Measurements from ENCODE around the gene VWA1.
"Not testable (repeated sequence)": the region's sequence is repeated elsewhere in the genome, so short reads cannot be mapped to it uniquely, and the experiment has no call there.

VWA1 gene

DNA sequence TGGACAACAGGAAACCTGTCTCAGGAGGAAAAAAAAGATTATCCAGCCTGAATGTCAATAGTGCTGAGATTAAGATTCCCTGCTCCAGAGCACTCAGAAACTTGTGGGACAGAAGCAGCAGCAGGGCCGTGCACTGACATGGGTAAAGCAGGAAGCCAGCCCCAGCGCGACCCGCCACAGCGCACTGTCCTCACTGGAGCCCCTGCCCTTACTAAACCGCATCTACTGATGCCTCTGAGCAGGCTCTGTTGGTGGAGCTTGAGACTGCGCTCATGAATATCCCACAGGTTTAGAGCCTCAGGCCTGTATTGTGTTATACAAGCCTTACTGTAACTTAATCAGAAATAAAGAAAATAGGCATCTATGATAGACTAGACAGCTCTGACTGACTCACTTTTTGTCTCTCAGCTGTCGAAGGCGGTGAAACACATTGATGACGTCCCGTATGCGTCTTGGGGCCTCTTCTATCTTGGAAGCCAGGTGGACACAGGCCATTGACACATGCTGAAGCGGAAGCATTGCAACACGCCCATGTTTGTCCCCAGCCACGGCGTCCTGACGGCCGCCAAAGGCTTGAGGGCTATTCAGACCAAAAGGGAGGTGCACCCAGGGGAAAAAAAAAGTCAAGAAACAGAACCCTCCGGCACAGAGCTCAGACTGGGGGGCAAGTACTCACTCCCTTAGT is 37.5 kb upstream of the VWA1 start:
- peaks cover 14% of the 10 kb centered on the region for H3K4me1 ChIP-seq (ENCODE audit: control insufficient read depth, insufficient read depth, low read length)
- H3K36me3 ChIP-seq (ENCODE audit: control insufficient read depth, insufficient read depth, low read length) = peaks cover 28% of the 10 kb centered on the region
- H3K27me3 ChIP-seq (ENCODE audit: control insufficient read depth, insufficient read depth, low read length, poor library complexity, severe bottlenecking) = no peaks in the 10 kb centered on the region
- H3K9me3 ChIP-seq (ENCODE audit: control insufficient read depth, low read length) = no peaks in the 10 kb centered on the region
- H3K4me3 ChIP-seq (ENCODE audit: insufficient read depth, low read depth, low read length) = peak overlapping the region; percentile 100
- 74 to 79% methylated on average over 19 of the region's 19 CpGs for WGBS, 2 experiments
- no peak overlapping the region for H3K27ac ChIP-seq (ENCODE audit: insufficient read depth, low read depth, low read length, poor library complexity, severe bottlenecking)

DNA sequence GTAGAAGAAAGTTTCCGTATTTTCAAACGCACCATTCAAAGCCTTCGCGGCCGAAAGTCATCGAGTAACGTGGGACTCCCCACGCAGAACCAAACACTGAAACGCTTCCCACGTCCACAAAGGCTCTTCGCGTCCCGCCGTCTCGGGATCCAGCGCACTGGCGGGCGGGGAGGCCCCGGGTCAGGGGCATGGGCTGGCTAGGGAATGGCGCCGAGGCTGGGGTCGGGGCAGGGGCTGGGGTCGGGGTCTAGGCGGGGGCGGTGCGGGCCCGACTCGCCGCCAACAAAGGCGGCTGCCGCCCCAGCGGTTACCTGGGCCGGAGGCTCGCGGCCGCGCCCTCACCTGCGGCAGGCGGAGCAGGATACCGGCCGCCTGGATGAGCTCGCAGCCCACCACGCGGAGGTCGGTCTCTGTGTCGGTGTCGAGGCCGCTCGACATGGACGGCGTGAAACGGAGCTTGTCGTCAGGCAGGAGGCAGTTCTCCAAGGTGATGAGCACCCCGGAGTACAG is 36.8 kb upstream of the VWA1 start:
- Histone ChIP-seq H3K9me3 (ENCODE audit: control insufficient read depth, low read length) (no peaks in the 10 kb centered on the region), H3K27ac (ENCODE audit: insufficient read depth, low read depth, low read length, poor library complexity, severe bottlenecking) (peak overlapping the region; percentile 11), H3K27me3 (ENCODE audit: control insufficient read depth, insufficient read depth, low read length, poor library complexity, severe bottlenecking) (no peaks in the 10 kb centered on the region), H3K4me3 (ENCODE audit: insufficient read depth, low read depth, low read length) (peak overlapping the region; percentile 100), H3K4me1 (ENCODE audit: control insufficient read depth, insufficient read depth, low read length) (peaks cover 14% of the 10 kb centered on the region), H3K36me3 (ENCODE audit: control insufficient read depth, insufficient read depth, low read length) (peaks cover 25% of the 10 kb centered on the region)
- WGBS, 2 experiments = 1% methylated on average over 54 of the region's 54 CpGs

DNA sequence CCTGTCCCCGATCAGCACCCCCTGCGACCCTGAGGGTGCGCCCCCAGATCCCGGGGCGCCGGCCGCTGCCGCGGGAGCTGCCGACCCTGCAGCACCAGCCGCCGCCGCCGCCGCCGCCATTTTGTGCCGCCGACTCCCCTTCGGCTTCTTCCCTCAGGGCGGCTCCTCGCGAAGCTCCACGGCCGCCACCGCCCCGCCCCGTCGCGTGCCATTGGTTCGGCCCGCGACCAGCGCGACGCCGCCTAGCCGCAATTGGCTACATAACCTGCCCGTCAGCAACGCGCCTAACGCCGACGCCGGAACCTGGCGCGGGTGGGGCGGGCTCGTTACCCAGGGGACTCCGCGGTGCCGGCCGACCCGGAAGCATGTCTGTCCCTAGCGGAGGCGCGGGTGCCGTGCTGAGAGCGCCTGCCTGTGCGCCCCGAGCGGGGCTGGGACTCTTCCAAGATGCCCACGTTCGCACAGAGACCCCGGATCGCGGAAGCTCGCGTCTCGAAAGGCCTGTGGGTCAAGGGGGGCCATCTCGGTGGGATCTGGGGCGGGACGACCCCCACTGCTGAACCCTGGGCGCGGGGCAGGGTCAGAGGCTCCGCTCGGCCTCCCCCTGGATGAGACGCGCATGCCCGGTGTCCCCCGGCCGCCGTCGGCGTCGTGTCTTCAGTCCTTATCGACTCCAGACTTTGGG is 36.2 kb upstream of the VWA1 start, which contains the start of gene CCNL2:
Gene CCNL2 (minus strand): TSS at position 149 of the 685 bp plus-strand sequence. CDS start 29 bp downstream, at position 120.
- Histone ChIP-seq H3K4me1 (ENCODE audit: control insufficient read depth, insufficient read depth, low read length) (peaks cover 14% of the 10 kb centered on the region), H3K36me3 (ENCODE audit: control insufficient read depth, insufficient read depth, low read length) (peaks cover 28% of the 10 kb centered on the region), H3K27me3 (ENCODE audit: control insufficient read depth, insufficient read depth, low read length, poor library complexity, severe bottlenecking) (no peaks in the 10 kb centered on the region), H3K4me3 (ENCODE audit: insufficient read depth, low read depth, low read length) (peak within 1 kb of the TSS; percentile 100), H3K27ac (ENCODE audit: insufficient read depth, low read depth, low read length, poor library complexity, severe bottlenecking) (peak within 1 kb of the TSS; percentile 33), H3K9me3 (ENCODE audit: control insufficient read depth, low read length) (no peaks in the 10 kb centered on the region)
- 0% methylated on average over 86 of the region's 86 CpGs for WGBS, 2 experiments

DNA sequence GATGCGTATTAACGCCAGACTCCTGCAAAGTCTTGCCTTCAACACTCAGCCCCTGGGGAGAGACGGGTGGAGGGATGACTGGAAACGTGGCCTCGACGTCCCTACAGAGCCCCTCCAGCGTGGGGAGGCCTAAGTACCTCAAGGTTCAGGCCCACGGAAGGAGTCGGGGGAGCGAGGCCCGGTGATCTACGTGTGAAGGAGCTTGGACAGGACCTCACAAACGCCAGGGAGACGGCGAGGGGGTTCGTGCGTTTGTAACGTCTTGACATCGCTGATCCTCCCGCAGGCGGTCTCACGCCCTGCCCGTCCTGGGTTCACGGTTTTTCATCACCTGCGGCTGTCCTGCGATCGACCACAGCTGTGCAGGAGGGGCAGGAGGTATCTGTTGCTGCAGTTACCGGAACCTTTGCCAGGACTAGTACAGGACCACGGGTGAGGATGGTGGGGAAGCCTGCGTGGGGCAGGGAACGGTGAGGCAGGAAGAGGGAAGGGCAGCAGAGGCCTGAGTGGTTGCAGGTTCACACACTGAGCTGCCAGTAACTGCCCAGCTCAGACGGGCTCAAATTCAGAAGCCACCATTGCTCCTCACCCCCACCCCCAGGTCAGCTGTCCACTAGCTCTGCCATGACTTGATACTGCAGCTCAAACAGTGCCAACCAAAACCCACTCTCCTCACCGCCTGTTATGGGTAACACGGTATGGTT is 35.5 kb upstream of the VWA1 start:
- Histone ChIP-seq H3K4me3 (ENCODE audit: insufficient read depth, low read depth, low read length) (peak overlapping the region; percentile 100), H3K27ac (ENCODE audit: insufficient read depth, low read depth, low read length, poor library complexity, severe bottlenecking) (peak overlapping the region; percentile 33), H3K4me1 (ENCODE audit: control insufficient read depth, insufficient read depth, low read length) (peaks cover 14% of the 10 kb centered on the region), H3K27me3 (ENCODE audit: control insufficient read depth, insufficient read depth, low read length, poor library complexity, severe bottlenecking) (no peaks in the 10 kb centered on the region), H3K36me3 (ENCODE audit: control insufficient read depth, insufficient read depth, low read length) (peaks cover 33% of the 10 kb centered on the region), H3K9me3 (ENCODE audit: control insufficient read depth, low read length) (no peaks in the 10 kb centered on the region)
- WGBS, 2 experiments = 11 to 12% methylated on average over 34 of the region's 34 CpGs

DNA sequence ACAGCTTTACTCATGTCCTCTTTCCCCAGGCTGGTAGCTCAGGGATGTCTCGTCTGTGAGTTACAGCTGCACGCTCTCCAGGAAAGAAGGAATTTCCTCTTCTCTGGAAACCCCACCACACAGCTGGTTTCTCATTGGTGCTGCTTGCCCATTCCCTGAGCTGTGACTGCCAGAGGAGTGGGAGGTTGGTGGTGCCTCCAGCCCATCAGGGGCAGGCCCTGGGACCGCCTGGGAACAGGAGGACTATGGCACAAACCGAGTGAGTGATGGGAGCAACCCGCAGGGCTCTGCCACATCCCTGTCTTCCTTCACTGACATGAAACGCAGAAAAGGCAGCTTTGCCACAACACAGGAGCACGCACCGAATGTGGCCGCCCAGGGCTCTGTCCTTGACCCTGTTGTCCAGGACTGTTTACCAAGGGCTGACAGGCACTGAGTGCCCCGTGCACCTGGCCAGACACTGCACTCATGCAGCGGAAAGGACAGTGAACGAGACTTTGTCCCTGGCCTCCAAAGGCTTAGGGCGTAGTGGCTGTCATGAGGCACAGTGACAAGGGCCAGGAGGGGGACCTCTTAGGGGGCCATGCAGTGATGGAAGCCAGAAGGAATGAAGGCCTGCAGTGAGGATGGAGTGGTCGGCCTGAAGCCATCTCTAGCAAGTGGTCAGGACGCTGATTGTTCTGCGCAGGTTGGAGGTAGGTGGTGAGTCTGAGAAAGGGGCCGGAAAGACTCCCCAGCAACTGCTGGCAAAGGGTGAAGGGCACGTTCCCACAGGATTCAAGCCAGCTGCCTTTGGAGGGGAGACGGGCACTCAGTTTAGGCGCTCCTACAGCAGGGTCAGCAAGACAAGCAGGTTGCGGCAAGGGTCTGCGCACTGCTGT is 34.7 kb upstream of the VWA1 start:
- H3K4me3 ChIP-seq (ENCODE audit: insufficient read depth, low read depth, low read length) = peak overlapping the region; percentile 100
- WGBS, 2 experiments = 95 to 96% methylated on average over 22 of the region's 22 CpGs
- peaks cover 32% of the 10 kb centered on the region for H3K36me3 ChIP-seq (ENCODE audit: control insufficient read depth, insufficient read depth, low read length)
- H3K27ac ChIP-seq (ENCODE audit: insufficient read depth, low read depth, low read length, poor library complexity, severe bottlenecking) = no peak overlapping the region
- H3K4me1 ChIP-seq (ENCODE audit: control insufficient read depth, insufficient read depth, low read length) = peaks cover 16% of the 10 kb centered on the region
- no peaks in the 10 kb centered on the region for H3K27me3 ChIP-seq (ENCODE audit: control insufficient read depth, insufficient read depth, low read length, poor library complexity, severe bottlenecking)
- no peaks in the 10 kb centered on the region for H3K9me3 ChIP-seq (ENCODE audit: control insufficient read depth, low read length)

DNA sequence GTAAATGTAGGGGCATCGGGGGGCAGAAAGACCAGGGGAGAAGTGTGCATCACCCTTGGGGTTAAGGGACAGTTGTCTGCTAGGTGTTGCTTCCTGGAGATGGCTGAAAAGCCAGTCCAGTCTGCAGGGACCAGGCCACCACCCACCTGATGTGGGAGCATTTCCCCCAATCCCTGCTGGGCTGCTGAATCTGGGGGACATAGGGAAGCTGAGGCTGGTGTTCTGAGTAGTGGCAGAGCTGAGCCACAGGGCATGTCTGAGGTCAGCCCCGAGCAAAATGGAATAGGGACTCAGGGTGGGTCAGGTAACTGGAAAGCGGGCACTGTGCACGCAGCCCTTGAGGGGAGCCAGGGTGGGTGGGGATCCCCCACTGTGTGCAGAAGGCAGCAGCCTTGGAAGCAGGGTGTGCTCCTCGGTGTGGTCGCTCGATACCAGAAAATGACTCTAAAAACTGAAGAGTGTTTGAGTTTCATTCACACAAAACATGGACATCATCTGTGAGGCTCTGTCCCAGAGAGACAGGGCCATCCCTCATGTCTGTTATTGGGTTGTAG is 34.0 kb upstream of the VWA1 start:
- Histone ChIP-seq H3K36me3 (ENCODE audit: control insufficient read depth, insufficient read depth, low read length) (peaks cover 32% of the 10 kb centered on the region), H3K9me3 (ENCODE audit: control insufficient read depth, low read length) (no peaks in the 10 kb centered on the region), H3K27me3 (ENCODE audit: control insufficient read depth, insufficient read depth, low read length, poor library complexity, severe bottlenecking) (no peaks in the 10 kb centered on the region), H3K27ac (ENCODE audit: insufficient read depth, low read depth, low read length, poor library complexity, severe bottlenecking) (no peak overlapping the region), H3K4me1 (ENCODE audit: control insufficient read depth, insufficient read depth, low read length) (peaks cover 21% of the 10 kb centered on the region), H3K4me3 (ENCODE audit: insufficient read depth, low read depth, low read length) (no peak overlapping the region)
- WGBS, 2 experiments = 95 to 96% methylated on average over 7 of the region's 7 CpGs

DNA sequence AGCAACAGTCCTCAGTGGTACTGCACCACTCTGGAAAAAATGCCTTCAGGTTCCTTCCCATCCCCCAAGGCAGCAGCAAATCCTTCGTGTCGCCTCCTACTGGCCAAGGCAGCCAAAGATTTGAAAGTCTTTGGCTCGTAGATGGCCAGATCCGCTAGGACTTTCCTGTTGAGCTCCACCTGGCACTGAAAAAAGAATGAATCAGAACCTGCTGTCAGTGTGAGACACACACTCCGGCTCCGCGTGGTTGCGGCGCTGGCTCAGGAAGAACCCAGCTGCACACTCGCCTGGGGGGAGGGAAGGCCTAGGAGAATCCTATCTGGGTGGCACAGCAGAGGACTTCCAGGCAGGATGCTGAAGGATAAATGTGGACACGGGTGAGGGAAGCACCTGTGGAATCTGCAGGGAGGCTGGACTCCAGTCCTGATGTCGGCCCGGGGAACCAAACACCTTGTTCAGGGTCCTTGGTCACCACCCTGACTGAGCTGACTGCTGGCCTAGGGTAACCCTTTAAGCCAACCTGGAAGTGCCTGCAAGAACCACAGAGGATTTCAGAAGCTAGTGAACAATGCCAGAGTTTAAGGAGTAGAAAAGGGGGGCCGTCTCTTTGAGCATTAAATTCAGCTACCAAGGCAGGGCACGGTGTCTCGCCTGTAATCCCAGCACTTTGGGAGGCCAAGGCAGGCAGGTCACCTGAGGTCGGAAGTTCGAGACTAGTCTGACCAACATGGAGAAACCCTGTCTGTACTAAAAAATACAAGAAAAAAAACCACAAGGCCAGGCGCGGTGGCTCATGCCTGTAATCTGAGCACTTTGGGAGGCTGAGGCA is 33.2 kb upstream of the VWA1 start:
- Histone ChIP-seq H3K36me3 (ENCODE audit: control insufficient read depth, insufficient read depth, low read length) (peaks cover 27% of the 10 kb centered on the region), H3K4me1 (ENCODE audit: control insufficient read depth, insufficient read depth, low read length) (peaks cover 21% of the 10 kb centered on the region), H3K4me3 (ENCODE audit: insufficient read depth, low read depth, low read length) (no peak overlapping the region), H3K27me3 (ENCODE audit: control insufficient read depth, insufficient read depth, low read length, poor library complexity, severe bottlenecking) (no peaks in the 10 kb centered on the region), H3K27ac (ENCODE audit: insufficient read depth, low read depth, low read length, poor library complexity, severe bottlenecking) (peak overlapping the region; percentile 63), H3K9me3 (ENCODE audit: control insufficient read depth, low read length) (no peaks in the 10 kb centered on the region)
- WGBS, 2 experiments = 87 to 89% methylated on average over 20 of the region's 20 CpGs

DNA sequence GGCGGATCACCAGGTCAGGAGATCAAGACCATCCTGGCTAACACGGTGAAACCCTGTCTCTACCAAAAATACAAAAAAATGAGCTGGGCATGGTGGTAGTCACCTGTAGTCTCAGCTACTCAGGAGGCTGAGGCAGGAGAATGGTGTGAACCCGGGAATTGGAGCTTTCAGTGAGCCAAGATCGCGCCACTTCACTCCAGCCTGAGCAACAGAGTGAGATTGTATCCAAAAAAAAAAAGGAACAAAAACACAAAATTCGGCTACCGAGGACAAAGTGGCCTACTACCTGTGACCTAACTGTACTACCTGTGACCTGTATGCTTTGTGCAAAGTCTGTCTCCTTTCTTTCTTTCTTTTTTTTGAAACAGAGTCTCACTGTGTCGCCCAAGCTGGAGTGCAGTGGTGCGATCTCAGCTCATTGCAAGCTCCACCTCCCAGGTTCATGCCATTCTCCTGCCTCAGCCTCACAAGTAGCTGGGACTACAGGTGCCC is 32.5 kb upstream of the VWA1 start:
- H3K9me3 ChIP-seq (ENCODE audit: control insufficient read depth, low read length); H3K27me3 ChIP-seq (ENCODE audit: control insufficient read depth, insufficient read depth, low read length, poor library complexity, severe bottlenecking); H3K27ac ChIP-seq (ENCODE audit: insufficient read depth, low read depth, low read length, poor library complexity, severe bottlenecking); H3K4me3 ChIP-seq (ENCODE audit: insufficient read depth, low read depth, low read length): not testable (repeated sequence)
- 92% methylated on average over 9 of the region's 9 CpGs for WGBS, 2 experiments
- peaks cover 20% of the 10 kb centered on the region for H3K36me3 ChIP-seq (ENCODE audit: control insufficient read depth, insufficient read depth, low read length)
- peaks cover 14% of the 10 kb centered on the region for H3K4me1 ChIP-seq (ENCODE audit: control insufficient read depth, insufficient read depth, low read length)

DNA sequence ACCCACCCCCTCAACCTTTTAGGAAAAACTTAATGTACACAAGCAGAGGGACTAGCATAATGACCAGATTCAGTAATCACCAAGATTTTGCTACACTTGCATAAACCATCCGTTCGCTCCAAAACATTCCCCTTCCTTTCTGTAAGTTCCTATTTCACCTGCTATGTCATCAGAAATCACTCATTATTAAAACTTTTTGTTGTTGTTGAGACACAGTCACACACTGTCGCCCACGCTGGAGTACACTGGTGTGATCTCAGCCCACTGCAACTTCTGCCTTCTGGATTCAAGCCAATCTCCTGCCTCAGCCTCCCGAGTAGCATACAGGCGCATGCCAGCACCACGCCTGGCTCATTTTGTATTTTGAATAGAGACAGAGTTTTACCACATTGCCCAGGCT is 31.8 kb upstream of the VWA1 start:
- Histone ChIP-seq H3K4me1 (ENCODE audit: control insufficient read depth, insufficient read depth, low read length) (peaks cover 14% of the 10 kb centered on the region), H3K4me3 (ENCODE audit: insufficient read depth, low read depth, low read length) (no peak overlapping the region), H3K27ac (ENCODE audit: insufficient read depth, low read depth, low read length, poor library complexity, severe bottlenecking) (no peak overlapping the region), H3K27me3 (ENCODE audit: control insufficient read depth, insufficient read depth, low read length, poor library complexity, severe bottlenecking) (no peaks in the 10 kb centered on the region), H3K9me3 (ENCODE audit: control insufficient read depth, low read length) (no peaks in the 10 kb centered on the region), H3K36me3 (ENCODE audit: control insufficient read depth, insufficient read depth, low read length) (peaks cover 20% of the 10 kb centered on the region)
- 93 to 97% methylated on average over 7 of the region's 7 CpGs for WGBS, 2 experiments

Data from ectodermal cell (in vitro differentiated cells).